GM12865 (cell line): ENCODE data around the gene RIN3.

Experiments used
- DNase-seq: peaks from one replicate; pipeline ENCODE4 v3.0.0; 2010; ENCODE audit warnings: low read depth
- H3K4me3 ChIP-seq: 2 replicates; pipeline ENCODE4 v1.5.1; 2011; ENCODE audit warnings: mild to moderate bottlenecking, low read depth, low read length, control low read depth
- TF ChIP-seq, protein P1 (sequence below): IDR thresholded peaks from 2 replicates; pipeline ENCODE4 v1.5.1; 2011; ENCODE audit warnings: low read length, control low read depth, low read depth, inconsistent platforms; ENCODE audit not compliant: insufficient read depth; ENCODE audit errors: missing control alignments

RIN3 gene

DNA sequence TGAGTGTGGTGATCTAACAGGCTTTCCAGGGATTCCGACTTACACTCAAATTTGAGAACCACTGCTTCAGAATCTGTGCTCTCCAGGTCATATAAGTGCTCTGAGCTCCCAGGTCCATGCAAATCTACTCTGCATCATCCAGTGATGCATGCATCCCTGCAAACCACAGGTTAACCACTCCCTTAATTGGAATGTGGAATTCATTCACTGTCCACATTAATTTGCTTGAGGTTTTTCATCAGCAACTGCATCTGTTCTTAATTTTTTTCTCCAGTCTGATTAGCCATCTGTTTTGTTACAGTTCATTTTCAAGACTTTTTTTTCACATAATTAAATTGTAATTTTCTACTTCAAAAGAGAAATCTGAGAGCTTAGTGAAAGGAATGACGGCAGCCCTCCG lies 43.4 kb upstream of the RIN3 start:
- H3K4me3 ChIP-seq: no peak overlapping the region
- DNase-seq: no peak
- TF ChIP-seq, protein P1, sequence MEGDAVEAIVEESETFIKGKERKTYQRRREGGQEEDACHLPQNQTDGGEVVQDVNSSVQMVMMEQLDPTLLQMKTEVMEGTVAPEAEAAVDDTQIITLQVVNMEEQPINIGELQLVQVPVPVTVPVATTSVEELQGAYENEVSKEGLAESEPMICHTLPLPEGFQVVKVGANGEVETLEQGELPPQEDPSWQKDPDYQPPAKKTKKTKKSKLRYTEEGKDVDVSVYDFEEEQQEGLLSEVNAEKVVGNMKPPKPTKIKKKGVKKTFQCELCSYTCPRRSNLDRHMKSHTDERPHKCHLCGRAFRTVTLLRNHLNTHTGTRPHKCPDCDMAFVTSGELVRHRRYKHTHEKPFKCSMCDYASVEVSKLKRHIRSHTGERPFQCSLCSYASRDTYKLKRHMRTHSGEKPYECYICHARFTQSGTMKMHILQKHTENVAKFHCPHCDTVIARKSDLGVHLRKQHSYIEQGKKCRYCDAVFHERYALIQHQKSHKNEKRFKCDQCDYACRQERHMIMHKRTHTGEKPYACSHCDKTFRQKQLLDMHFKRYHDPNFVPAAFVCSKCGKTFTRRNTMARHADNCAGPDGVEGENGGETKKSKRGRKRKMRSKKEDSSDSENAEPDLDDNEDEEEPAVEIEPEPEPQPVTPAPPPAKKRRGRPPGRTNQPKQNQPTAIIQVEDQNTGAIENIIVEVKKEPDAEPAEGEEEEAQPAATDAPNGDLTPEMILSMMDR: no peak

DNA sequence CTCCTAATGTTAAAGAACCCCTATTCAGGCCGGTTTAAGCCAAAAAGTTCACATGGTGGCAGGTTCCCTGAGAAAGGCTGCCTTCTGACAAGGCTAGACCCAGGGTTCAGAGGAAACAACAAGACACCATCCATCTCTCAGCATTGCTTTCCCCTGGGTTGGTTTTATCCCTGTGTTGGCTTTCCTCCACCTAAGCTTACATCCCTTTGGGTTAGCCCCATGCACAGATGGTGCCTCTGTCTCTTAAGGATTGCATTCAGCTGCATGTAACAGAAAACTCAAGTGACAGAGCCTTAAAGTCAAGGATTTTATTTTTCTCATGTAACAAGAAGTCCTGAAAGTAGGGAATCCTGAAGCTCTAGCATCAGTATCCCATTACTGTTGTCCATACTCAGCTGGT lies 42.8 kb upstream of the RIN3 start:
- no peak overlapping the region for H3K4me3 ChIP-seq
- DNase-seq: no peak
- TF ChIP-seq, protein P1: no peak

DNA sequence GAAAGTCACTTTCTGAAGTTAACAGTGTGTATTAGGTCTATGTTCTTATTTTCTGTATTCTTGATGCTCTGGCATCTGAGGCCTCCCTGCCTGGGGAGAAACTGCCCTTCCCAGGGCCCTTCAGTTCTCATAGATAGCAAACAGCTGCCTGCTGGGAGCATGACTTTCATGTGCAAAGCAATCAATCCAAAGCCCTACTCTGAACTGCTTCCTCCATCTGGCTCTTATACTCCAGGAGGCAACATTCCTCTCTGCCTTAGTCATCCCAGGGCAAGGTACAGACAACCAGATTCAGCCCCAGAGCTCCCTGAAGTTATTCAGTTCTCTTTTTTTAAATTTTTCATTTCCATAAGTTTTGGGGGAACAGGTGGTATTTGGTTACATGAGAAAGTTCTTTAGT lies 41.7 kb upstream of the RIN3 start:
- DNase-seq: no peak
- TF ChIP-seq, protein P1: no peak
- H3K4me3 ChIP-seq: no peak overlapping the region

DNA sequence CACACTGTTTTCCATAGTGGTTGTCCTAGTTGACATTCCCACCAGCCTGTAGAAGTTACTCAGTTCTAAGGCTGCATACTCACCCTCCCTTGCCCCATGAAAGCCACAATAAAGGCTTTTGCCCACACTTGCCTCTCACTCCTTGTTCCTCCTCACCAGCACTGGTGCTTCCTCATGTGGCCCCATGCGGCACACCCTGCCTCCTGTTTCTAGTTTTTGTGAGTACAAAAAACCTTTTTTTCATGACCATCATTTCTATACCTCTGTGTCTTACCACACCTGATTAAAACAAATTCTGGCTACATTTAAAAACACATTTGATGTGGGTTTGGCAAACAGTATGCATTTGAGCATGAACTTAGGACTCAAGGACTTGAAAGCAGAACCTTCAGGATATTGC lies 40.7 kb upstream of the RIN3 start:
- DNase-seq: no peak
- H3K4me3 ChIP-seq: no peak overlapping the region
- TF ChIP-seq, protein P1: no peak

DNA sequence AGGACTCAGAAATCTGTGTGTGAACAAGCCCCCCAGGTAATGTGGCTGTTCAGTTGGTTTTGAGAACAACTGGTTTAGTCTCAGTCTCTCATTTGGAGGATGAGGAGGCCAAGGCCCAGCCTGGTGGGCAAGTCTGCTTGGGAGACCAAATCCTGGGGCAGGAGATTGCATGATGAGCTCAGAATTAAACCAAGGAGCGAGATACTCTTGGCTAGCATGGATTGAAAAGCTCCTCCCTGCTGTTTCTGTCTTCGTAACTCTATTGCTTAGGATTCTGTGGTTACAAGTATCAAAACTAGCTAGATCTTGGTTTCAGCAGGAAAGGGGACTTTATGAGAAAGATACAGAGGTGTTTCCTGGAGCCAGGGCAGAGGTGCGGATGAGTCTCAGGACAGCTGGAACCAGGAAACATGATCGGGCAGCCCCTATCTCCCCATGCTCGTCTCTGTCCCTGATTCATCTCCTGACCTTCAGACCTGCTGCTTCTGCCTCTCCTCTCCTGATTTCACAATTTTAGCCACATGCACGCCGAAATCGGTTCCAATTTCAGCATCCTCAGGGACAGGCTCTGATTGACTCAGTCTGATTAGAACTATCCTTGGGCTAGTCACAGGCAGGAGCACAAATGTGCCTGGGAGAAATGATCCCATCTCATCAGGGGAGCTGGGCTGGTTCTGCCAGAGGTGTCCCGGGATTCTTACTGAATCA lies 40.2 kb upstream of the RIN3 start:
- DNase-seq: no peak
- TF ChIP-seq, protein P1: no peak
- no peak overlapping the region for H3K4me3 ChIP-seq

DNA sequence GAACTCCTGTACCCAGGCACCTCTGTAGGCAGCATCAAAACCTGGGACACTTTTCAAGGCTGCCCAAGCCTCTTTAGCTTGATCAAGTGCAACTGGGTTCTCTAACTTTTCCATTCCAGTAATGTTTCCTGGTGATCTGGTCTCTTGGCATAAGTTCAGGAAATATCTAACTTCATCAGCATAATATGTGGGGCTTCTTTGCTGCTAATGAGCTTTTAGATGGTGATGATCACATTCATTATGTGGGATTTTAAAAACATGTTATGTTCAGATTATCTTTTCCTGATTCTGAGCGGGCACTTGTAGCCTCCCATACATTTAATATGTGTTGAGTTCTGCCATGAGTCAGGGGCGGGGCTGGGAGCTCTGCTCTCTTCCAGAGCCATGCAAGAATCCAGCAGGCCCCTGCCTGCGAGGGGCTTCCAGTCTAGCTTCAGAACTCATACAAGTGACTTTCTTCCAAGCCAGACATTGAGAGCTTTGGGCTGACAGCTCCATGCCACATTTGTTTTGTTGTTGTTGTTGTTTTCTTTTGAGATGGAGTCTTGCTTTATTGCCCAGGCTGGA lies 39.5 kb upstream of the RIN3 start:
- DNase-seq: no peak
- TF ChIP-seq, protein P1: no peak
- no peak overlapping the region for H3K4me3 ChIP-seq

DNA sequence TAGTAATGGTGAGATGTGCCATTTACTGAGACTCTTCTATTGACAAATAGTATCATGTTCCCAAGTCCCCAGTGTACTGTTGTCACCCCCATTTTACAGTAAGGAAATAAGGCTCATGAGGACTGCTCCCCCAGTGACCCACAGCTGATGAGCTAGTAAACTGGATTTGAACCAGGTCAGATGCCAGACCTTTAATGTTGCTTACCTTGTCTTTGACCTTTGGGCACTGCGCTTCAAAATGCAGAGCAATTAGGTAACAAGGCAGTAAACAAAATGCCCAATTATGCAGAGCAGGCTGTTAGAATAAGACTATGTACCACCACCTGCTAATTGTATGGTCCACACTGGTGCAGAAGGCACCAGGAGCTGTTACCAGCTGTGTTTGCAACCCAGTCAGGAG lies 38.5 kb upstream of the RIN3 start:
- no peak for DNase-seq
- H3K4me3 ChIP-seq: no peak overlapping the region
- TF ChIP-seq, protein P1: no peak
